Breast epithelium (tissue), 3 donors: ENCODE results near the gene PNMA1.

Source experiments
- POLR2A ChIP-seq: fragments of 450-650 bp; IDR thresholded peaks from one replicate; pipeline ENCODE4 v1.6.1; 2016; ENCODE audit warnings: antibody characterized with exemption, mild to moderate bottlenecking, moderate library complexity
- POLR2AphosphoS5 ChIP-seq, 3 donors: sonication (generic); formaldehyde crosslinking; IDR thresholded peaks; one replicate each; pipeline ENCODE4 v1.6.1; 2017; ENCODE audit warnings: antibody characterized with exemption in 3 of 3
- TF ChIP-seq, protein P1 (sequence below), 3 donors: fragments of 450-650 bp; IDR thresholded peaks; one replicate each; pipeline ENCODE4 v1.5.1; 2016 to 2017; ENCODE audit warnings: antibody characterized with exemption in 3 of 3, mild to moderate bottlenecking in 3 of 3, moderate library complexity in 3 of 3

DNA sequence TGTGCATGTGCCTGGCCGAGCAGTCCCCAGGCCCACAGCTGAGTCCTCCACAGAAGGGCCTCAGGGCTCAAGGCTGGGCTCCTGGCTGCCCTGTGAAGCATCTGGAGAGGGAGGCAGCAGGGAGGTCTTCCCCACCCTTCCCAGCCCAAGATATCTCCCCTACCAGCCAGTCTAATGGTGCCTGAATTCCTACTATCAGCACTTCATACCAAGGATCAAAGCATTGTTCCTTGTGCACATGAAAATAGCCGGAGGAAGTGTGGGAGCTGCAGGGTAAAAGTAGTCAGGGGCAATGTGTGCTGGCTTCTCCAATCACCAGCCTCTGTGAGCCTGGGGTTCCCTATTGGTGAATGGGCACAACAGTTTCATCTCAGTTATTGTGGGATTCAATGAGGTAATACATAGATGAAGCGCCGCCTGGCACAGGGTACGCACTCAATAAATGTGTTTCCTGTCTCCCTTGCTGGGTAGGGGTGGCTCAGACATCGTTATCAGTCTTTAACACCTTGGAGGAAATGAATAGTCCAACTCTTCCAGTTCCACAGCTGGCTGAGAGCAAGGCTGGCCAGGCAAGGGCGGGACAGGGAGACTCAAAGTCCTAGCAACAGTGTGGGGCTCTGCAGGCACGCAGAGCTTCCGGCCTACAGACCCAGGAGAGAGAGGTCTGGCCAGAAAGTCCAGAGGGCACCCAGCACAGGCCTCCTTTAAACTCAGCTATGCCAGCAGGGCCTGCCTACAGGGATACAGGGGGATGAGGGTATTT is 39.1 kb upstream of the PNMA1 start:
- TF ChIP-seq, protein P1, sequence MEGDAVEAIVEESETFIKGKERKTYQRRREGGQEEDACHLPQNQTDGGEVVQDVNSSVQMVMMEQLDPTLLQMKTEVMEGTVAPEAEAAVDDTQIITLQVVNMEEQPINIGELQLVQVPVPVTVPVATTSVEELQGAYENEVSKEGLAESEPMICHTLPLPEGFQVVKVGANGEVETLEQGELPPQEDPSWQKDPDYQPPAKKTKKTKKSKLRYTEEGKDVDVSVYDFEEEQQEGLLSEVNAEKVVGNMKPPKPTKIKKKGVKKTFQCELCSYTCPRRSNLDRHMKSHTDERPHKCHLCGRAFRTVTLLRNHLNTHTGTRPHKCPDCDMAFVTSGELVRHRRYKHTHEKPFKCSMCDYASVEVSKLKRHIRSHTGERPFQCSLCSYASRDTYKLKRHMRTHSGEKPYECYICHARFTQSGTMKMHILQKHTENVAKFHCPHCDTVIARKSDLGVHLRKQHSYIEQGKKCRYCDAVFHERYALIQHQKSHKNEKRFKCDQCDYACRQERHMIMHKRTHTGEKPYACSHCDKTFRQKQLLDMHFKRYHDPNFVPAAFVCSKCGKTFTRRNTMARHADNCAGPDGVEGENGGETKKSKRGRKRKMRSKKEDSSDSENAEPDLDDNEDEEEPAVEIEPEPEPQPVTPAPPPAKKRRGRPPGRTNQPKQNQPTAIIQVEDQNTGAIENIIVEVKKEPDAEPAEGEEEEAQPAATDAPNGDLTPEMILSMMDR (IDR thresholded peaks at IDR 0.05), result no peak
- TF ChIP-seq POLR2AphosphoS5 (IDR thresholded peaks at IDR 0.05) (peak; percentile 45 to 83 (median 63)), POLR2A (no peak)
